Adrenal gland (tissue), 12 donors: ENCODE data around the gene TCF4. TPM values are rescaled to one million over a fixed set of nuclear protein-coding genes. Genes with fewer than 3 reads are reported as not detected.

Experiments
- DNase-seq, 7 donors: peaks; one replicate each; pipeline ENCODE4 v3.0.0-alpha.2; 2019 to 2020
- H3K27ac ChIP-seq, 5 donors: fragments of 200-600 bp; sonication (generic) in 4 of 5; 1 replicate in 3 of 5; 2 replicates in 2 of 5; pipeline versions ENCODE4 v1.5.1 to v1.8.0; 2016 to 2020; ENCODE audit warnings: mild to moderate bottlenecking in 1 of 5
- H3K27me3 ChIP-seq: fragments of 200-600 bp; 2 replicates; pipeline ENCODE4 v1.8.0; 2021
- H3K36me3 ChIP-seq, 2 donors: fragments of 200-600 bp; replicated peaks in 1 of 2; 1 replicate in 1 of 2; 2 replicates in 1 of 2; pipeline versions ENCODE4 v1.5.1 to v1.8.0; 2018 to 2022
- H3K4me1 ChIP-seq, 2 donors: fragments of 200-600 bp; replicated peaks in 1 of 2; 1 replicate in 1 of 2; 2 replicates in 1 of 2; pipeline versions ENCODE4 v1.5.1 to v1.8.0; 2018 to 2021
- H3K4me3 ChIP-seq, 4 donors: fragments of 200-600 bp; sonication (generic) in 3 of 4; one replicate each; pipeline ENCODE4 v1.5.1; 2016 to 2018
- H3K9me3 ChIP-seq, 3 donors: fragments of 200-600 bp; sonication (generic) in 1 of 3; replicated peaks in 1 of 3; 1 replicate in 2 of 3; 2 replicates in 1 of 3; pipeline versions ENCODE4 v1.5.1 to v1.8.0; 2016 to 2021
- POLR2A ChIP-seq, 2 donors: fragments of 450-650 bp; IDR thresholded peaks; one replicate each; pipeline ENCODE4 v1.6.1; 2017; ENCODE audit warnings: antibody characterized with exemption in 2 of 2, mild to moderate bottlenecking in 2 of 2, moderate library complexity in 1 of 2
- WGBS, 4 donors: extraction: QIAGEN DNeasy Blood & Tissue Kit in 2 of 4; methylation state at CpG; one replicate each; pipeline versions ENCODE4 v1.1.5 to v1.1.7; 2013 to 2017; 5-methylcytosine and 5-hydroxymethylcytosine counted together
- intact Hi-C, 2 donors: fragments of 100-400 bp; cut with DNase I; formaldehyde crosslinking; loops; one replicate each; pipeline versions ENCODE4 v1.14.1 to v1.15.0; 2022 to 2023
- polyA plus RNA-seq, 3 donors: library from polyadenylated mRNA; stranded (reverse); fragments of 200-250 nt in 2 of 3; fragments of 350-450 nt in 1 of 3; fragmentation: Illumina TruSeq in 1 of 3; extraction: RNeasy Lipid Tissue Mini Kit (QIAGEN cat#74804) in 1 of 3; gene quantifications; one replicate each; pipeline ENCODE4 v1.2.3, GENCODE V29; 2013 to 2014
- total RNA-seq, 9 donors: library from RNA; depleted of rRNA in 4 of 9; stranded (reverse); fragments of >200 nt in 4 of 9; fragments of 120-200 nt in 1 of 9; fragmentation: NEBNext Ultra II Directional in 1 of 9; extraction: Animal tissue kit (Norgen Biotek cat#: 25700) in 1 of 9; gene quantifications; one replicate each; pipeline versions ENCODE4 v1.1.0 to v1.2.4, GENCODE V29; 2013 to 2023
- TF ChIP-seq, protein P1 (sequence below), 6 experiments: fragments of 450-650 bp in 4 of 6; fragments of 200-600 bp in 2 of 6; sonication (generic) in 1 of 6; IDR thresholded peaks; 1 replicate in 5 of 6; 2 replicates in 1 of 6; pipeline versions ENCODE4 v1.5.1 to v1.8.0; 2016 to 2021; ENCODE audit warnings: antibody characterized with exemption in 6 of 6, mild to moderate bottlenecking in 2 of 6, moderate library complexity in 1 of 6
- donor health status: healthy with polysubstance abuse.
- donor health status: Bipolar disorder and iron deficiency.
- donor health status: DM: yes; HTN: yes; CAD: no.
- donor health status: DM: no; HTN: no; CAD: no.
- donor health status: DM: no; HTN: no; CAD: no.
- donor health status: DM: yes; HTN: yes; CAD: no.

Gene TCF4
- total and polyA plus RNA-seq, 12 donors, result 21.9 to 196 (median 112) TPM

DNA sequence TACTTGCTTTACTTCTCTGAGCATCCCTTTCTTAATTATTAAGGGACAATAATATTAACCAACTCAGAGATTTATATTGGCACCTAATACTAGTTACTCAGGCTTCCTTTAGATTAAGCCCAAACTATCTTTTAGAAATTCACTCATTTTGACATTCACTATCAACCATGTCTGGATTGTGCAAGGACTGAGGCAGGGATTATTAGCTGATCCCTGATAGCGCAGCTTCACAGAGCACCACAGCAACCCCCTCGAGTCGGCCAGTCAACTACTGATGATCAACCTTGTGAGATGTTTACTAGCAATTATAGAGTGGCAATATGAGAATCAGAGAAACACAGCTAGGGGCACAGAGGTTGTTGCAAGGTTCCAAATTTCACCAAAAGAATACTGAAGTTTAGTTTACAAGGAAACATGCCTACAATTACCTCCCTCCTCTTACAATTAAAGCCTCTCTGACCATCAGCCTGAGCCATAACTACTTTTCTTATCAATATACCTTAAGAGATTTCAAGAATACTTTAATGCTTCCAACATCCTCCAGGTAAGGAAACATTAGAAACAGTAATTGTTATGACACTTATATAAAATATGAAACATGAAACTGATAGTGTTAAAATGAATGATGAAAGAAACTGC, 191.6 kb downstream of the TCF4 start:
- intact Hi-C loops, result no loop called here
- no peak for DNase-seq
- no peaks in the 10 kb centered on the region for H3K4me1 ChIP-seq
- TF ChIP-seq, protein P1, sequence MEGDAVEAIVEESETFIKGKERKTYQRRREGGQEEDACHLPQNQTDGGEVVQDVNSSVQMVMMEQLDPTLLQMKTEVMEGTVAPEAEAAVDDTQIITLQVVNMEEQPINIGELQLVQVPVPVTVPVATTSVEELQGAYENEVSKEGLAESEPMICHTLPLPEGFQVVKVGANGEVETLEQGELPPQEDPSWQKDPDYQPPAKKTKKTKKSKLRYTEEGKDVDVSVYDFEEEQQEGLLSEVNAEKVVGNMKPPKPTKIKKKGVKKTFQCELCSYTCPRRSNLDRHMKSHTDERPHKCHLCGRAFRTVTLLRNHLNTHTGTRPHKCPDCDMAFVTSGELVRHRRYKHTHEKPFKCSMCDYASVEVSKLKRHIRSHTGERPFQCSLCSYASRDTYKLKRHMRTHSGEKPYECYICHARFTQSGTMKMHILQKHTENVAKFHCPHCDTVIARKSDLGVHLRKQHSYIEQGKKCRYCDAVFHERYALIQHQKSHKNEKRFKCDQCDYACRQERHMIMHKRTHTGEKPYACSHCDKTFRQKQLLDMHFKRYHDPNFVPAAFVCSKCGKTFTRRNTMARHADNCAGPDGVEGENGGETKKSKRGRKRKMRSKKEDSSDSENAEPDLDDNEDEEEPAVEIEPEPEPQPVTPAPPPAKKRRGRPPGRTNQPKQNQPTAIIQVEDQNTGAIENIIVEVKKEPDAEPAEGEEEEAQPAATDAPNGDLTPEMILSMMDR (IDR thresholded peaks at IDR 0.05), result no peak
- no peak for TF ChIP-seq POLR2A (IDR thresholded peaks at IDR 0.05)
- no peak overlapping the region for H3K27ac ChIP-seq
- WGBS, 4 donors, result 91 to 95% (median 92%) methylated on average over 3 of the region's 3 CpGs
- no peaks in the 10 kb centered on the region for H3K27me3 ChIP-seq
- no peaks in the 10 kb centered on the region for H3K36me3 ChIP-seq
- no peak overlapping the region for H3K4me3 ChIP-seq
- no peaks in the 10 kb centered on the region for H3K9me3 ChIP-seq

DNA sequence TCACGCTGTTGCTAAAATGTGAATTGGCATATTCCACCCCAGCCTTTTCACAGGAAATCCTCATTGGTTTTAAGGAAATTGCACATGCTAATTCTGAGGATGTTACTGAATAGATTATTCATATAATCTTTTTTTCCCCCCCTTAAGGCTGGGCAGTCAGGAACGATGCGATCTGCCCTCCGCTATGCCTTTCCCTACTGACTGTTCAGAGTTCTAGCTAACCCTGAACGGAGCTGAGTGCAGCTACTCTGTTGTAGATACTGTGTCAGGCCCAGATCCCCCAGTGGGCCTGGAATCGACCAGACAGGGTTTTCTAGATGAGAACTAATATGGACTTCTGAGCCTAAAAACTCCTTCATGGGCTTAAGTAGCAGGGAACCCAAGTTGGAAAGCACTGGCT, 192.2 kb downstream of the TCF4 start:
- H3K4me3 ChIP-seq, result no peak overlapping the region
- intact Hi-C loops, result no loop called here
- no peak for DNase-seq
- no peaks in the 10 kb centered on the region for H3K27me3 ChIP-seq
- no peaks in the 10 kb centered on the region for H3K4me1 ChIP-seq
- no peaks in the 10 kb centered on the region for H3K9me3 ChIP-seq
- no peak overlapping the region for H3K27ac ChIP-seq
- no peak for TF ChIP-seq POLR2A (IDR thresholded peaks at IDR 0.05)
- TF ChIP-seq, protein P1 (IDR thresholded peaks at IDR 0.05), result no peak
- WGBS, 4 donors, result 79 to 87% (median 84%) methylated on average over 6 of the region's 6 CpGs
- no peaks in the 10 kb centered on the region for H3K36me3 ChIP-seq

DNA sequence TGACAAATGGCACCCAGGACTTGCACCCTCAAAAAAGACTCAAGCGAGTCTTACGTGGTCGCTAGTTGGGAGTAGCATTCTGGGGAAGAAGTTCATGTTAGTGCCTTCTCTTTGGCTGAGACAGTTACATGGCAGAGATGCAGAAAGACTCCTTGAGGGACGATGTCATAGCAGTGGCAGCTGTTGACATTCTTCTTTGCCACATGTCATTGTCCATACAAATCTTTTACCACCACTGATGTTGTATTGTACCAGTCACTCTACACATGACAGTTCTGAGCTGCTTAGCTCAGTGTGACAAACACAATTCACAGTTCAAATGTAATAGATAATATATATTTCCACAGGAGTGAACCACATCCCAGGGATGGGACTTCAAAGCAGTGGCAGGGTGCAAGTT, 197.1 kb downstream of the TCF4 start:
- intact Hi-C loops, result no loop called here
- H3K9me3 ChIP-seq, result no peaks in the 10 kb centered on the region
- H3K4me1 ChIP-seq, result peaks cover 0 to 16% of the 10 kb centered on the region in 2 donors
- no peak for DNase-seq
- H3K27ac ChIP-seq, result no peak overlapping the region
- H3K27me3 ChIP-seq, result no peaks in the 10 kb centered on the region
- WGBS, 4 donors, result 91 to 98% (median 95%) methylated on average over 4 of the region's 4 CpGs
- H3K36me3 ChIP-seq, result no peaks in the 10 kb centered on the region
- H3K4me3 ChIP-seq, result no peak overlapping the region
- TF ChIP-seq, protein P1 (IDR thresholded peaks at IDR 0.05), result no peak
- no peak for TF ChIP-seq POLR2A (IDR thresholded peaks at IDR 0.05)

DNA sequence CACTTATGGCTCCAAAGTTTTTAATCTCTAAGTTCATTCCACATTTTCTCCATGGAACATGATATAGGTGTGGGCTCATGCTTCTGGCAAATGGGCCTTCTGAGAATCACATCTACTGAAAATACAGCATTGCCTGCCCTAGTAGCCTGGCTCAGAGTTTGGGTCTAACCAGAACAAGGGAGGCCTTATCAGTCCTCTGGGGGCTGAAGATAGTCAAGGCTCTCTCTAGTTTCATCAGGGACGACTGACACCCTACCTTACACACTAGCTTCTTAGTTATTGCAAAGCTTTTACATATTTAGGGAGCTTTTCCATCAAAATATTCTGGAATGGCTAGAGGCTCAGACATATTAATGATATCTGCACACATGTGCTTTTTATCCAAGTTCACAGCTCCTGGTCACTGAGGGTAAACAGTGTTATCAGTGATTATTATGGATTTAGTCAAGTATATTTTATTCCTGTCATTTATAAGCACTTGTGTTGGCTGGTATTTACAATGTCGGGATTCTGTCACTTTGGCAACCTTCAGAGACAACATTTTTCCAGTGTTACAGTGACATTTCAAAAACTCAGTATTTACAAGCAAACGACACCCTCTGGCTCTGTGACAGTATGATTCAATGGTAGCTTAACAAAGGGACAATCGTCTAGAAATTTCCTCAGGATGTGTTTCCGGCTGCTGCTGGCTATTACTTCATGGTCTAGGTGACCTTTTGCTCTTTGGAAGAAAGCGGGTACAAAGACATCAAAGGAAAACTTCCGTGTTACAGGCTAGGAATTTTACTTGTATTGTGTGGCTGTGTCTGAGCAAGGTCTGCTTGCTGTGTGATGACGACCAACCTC, 200.6 kb downstream of the TCF4 start:
- intact Hi-C loops, result no loop called here
- no peak overlapping the region for H3K4me3 ChIP-seq
- peak overlapping the region in 1 of 5 donors; percentile 50 for H3K27ac ChIP-seq
- H3K9me3 ChIP-seq, result no peaks in the 10 kb centered on the region
- no peaks in the 10 kb centered on the region for H3K27me3 ChIP-seq
- peaks cover 0 to 16% of the 10 kb centered on the region in 2 donors for H3K4me1 ChIP-seq
- 32 to 39% (median 37%) methylated on average over 8 of the region's 8 CpGs for WGBS, 4 donors
- no peak for TF ChIP-seq POLR2A (IDR thresholded peaks at IDR 0.05)
- TF ChIP-seq, protein P1 (IDR thresholded peaks at IDR 0.05), result no peak
- H3K36me3 ChIP-seq, result no peaks in the 10 kb centered on the region
- DNase-seq, result peak in 6 of 7 donors; percentile 26 to 67 (median 37)
